Neural progenitor cell (in vitro differentiated cells): ENCODE results near the gene SERPIND1.

Experiments used
- EZH2 ChIP-seq: fragments of 200-600 bp; sonication (generic); IDR thresholded peaks from 2 replicates; pipeline ENCODE4 v1.6.1; 2017; ENCODE audit warnings: antibody characterized with exemption, mild to moderate bottlenecking, moderate library complexity
- EZH2phosphoT487 ChIP-seq: fragments of 200-600 bp; sonication (generic); IDR thresholded peaks from 2 replicates; pipeline ENCODE4 v1.6.1; 2017; ENCODE audit warnings: antibody characterized with exemption
- TF ChIP-seq, protein P1 (sequence below): fragments of 200-600 bp; sonication (generic); IDR thresholded peaks from 2 replicates; pipeline ENCODE4 v1.5.1; 2017; ENCODE audit warnings: antibody characterized with exemption, mild to moderate bottlenecking

DNA sequence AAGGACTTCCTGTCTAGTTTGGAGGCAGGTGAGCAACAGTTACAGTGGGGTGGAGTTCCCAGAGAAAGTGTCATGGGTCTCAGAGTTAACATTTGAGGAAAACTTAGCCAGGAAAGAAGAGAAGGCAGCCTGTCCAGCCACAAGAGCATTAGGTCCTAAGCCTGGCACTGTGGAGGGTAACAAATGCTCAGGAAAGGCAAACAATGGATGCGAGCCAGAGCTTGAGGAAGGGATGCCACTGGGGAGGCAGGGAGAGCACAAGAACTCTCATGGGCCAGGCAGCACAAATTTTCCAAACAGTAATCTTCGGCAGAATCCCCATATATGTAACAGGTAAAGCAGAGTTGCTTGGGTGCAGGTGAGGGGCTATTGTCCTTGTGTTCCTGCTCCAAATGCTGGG, 8.0 kb upstream of the SERPIND1 start:
- no peak for TF ChIP-seq EZH2
- TF ChIP-seq, protein P1, sequence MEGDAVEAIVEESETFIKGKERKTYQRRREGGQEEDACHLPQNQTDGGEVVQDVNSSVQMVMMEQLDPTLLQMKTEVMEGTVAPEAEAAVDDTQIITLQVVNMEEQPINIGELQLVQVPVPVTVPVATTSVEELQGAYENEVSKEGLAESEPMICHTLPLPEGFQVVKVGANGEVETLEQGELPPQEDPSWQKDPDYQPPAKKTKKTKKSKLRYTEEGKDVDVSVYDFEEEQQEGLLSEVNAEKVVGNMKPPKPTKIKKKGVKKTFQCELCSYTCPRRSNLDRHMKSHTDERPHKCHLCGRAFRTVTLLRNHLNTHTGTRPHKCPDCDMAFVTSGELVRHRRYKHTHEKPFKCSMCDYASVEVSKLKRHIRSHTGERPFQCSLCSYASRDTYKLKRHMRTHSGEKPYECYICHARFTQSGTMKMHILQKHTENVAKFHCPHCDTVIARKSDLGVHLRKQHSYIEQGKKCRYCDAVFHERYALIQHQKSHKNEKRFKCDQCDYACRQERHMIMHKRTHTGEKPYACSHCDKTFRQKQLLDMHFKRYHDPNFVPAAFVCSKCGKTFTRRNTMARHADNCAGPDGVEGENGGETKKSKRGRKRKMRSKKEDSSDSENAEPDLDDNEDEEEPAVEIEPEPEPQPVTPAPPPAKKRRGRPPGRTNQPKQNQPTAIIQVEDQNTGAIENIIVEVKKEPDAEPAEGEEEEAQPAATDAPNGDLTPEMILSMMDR = no peak
- TF ChIP-seq EZH2phosphoT487 = no peak
